Caco-2 (cell line): ENCODE data around the gene PTPA. TPM values are rescaled to one million over a fixed set of nuclear protein-coding genes. Genes with fewer than 3 reads are reported as not detected.
"Not testable (repeated sequence)": the region's sequence is repeated elsewhere in the genome, so short reads cannot be mapped to it uniquely, and the experiment has no call there.

ENCODE experiments used
- BruUV-seq: library from RNA; stranded (reverse); fragments of 400-500 nt; replicated peaks from 2 replicates; lab custom pipeline; 2021; lab: Mats Ljungman, UMichigan
- CTCF ChIA-PET: fragments of 300-600 bp; sonication (Branson Sonifier 250); formaldehyde crosslinking; loops from one replicate; lab custom pipeline; 2022; ENCODE audit warnings: antibody characterized with exemption; lab: Charles Lee
- POLR2A ChIA-PET: fragments of 300-600 bp; sonication (Branson Sonifier 250); formaldehyde crosslinking; loops from one replicate; lab custom pipeline; 2022; ENCODE audit warnings: antibody characterized with exemption; lab: Charles Lee
- DNase-seq, 2 experiments: peaks; one replicate each; pipeline versions ENCODE4 v3.0.0 to v3.0.0-alpha.2; 2020 to 2022
- H3K27me3 ChIP-seq: replicated peaks from 2 replicates; pipeline ENCODE4 v1.6.0; 2011; ENCODE audit warnings: low read length; ENCODE audit not compliant: control insufficient read depth, insufficient read depth
- H3K36me3 ChIP-seq: 2 replicates; pipeline ENCODE4 v1.5.1; 2011; ENCODE audit warnings: low read length; ENCODE audit not compliant: control insufficient read depth, insufficient read depth
- H3K4me1 ChIP-seq: fragments of 250-450 bp; sonication (Bioruptor Pico); 2 replicates; pipeline ENCODE4 v1.5.1; 2020; ENCODE audit warnings: mild to moderate bottlenecking
- H3K4me3 ChIP-seq: 2 replicates; pipeline ENCODE4 v1.5.1; 2011; ENCODE audit warnings: low read depth, mild to moderate bottlenecking, control low read depth, low read length
- H3K9me3 ChIP-seq: fragments of 250-450 bp; sonication (Bioruptor Pico); 2 replicates; pipeline ENCODE4 v1.5.1; 2020; ENCODE audit warnings: mild to moderate bottlenecking, moderate library complexity
- H3K27ac Mint-ChIP-seq: one replicate; pipeline ENCODE4 v1.8.0; 2022; ENCODE audit warnings: mixed read lengths; ENCODE audit not compliant: unreplicated experiment
- H3K27me3 Mint-ChIP-seq: one replicate; pipeline ENCODE4 v1.8.0; 2022; ENCODE audit warnings: mixed read lengths; ENCODE audit not compliant: insufficient read depth, unreplicated experiment
- H3K36me3 Mint-ChIP-seq: one replicate; pipeline ENCODE4 v1.8.0; 2022; ENCODE audit warnings: mild to moderate bottlenecking, mixed read lengths; ENCODE audit not compliant: insufficient read depth, unreplicated experiment
- H3K4me1 Mint-ChIP-seq: one replicate; pipeline ENCODE4 v1.8.0; 2022; ENCODE audit warnings: low read depth, mixed read lengths; ENCODE audit not compliant: unreplicated experiment
- H3K4me3 Mint-ChIP-seq: one replicate; pipeline ENCODE4 v1.8.0; 2022; ENCODE audit warnings: mild to moderate bottlenecking, moderate library complexity, mixed read lengths; ENCODE audit not compliant: unreplicated experiment
- H3K9me3 Mint-ChIP-seq: one replicate; pipeline ENCODE4 v1.8.0; 2022; ENCODE audit warnings: mixed read lengths; ENCODE audit not compliant: unreplicated experiment
- intact Hi-C: fragments of 100-400 bp; cut with micrococcal nuclease; formaldehyde crosslinking; loops from one replicate; pipeline ENCODE4 v1.10.0; 2022; ENCODE audit not compliant: unreplicated experiment
- total RNA-seq: library from RNA; stranded (reverse); gene quantifications from 2 replicates; pipeline ENCODE4 v1.2.3, GENCODE V29; 2022
- TF ChIP-seq, protein P1 (sequence below), 2 experiments: fragments of 200-600 bp in 1 of 2; IDR thresholded peaks; 1 replicate in 1 of 2; 2 replicates in 1 of 2; pipeline versions ENCODE4 v1.5.1 to v1.8.0; 2011 to 2022; ENCODE audit warnings: antibody characterized with exemption in 1 of 2, control low read depth in 1 of 2, inconsistent platforms in 1 of 2, low read depth in 1 of 2, low read length in 1 of 2, mild to moderate bottlenecking in 1 of 2, moderate library complexity in 1 of 2; ENCODE audit not compliant: insufficient read depth in 1 of 2, severe bottlenecking in 1 of 2, unreplicated experiment in 1 of 2

The PTPA gene
- total RNA-seq, 1 experiment from 2014 or later = 100 TPM

DNA sequence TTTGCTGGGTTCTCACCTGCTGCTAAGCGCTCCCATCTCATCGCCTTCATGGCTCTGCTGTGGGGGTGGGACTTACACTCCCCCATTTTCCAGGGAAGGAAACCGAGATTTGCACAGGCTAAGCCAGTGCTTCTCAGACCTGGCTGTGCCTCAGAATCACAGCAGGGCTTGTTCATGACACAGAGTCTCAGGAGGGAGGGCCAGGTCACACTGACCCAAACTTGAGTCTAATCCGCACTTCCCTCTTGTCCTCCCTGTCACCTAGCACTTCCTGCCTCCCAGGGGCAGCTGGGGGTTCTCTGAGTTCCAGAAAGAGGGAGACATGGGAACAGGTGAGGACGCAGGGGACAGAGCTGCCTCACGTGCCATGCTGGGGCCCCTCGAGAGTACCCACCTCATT, 82.4 kb downstream of the PTPA start:
- Mint-ChIP-seq H3K36me3 (no peaks in the 10 kb centered on the region), H3K27me3 (no peaks in the 10 kb centered on the region), H3K27ac (no peak overlapping the region), H3K4me1 (no peaks in the 10 kb centered on the region), H3K4me3 (no peak overlapping the region), H3K9me3 (no peaks in the 10 kb centered on the region)
- no peaks in the 10 kb centered on the region for H3K36me3 ChIP-seq
- intact Hi-C loops = no loop called here
- H3K4me3 ChIP-seq = no peak overlapping the region
- TF ChIP-seq, protein P1, sequence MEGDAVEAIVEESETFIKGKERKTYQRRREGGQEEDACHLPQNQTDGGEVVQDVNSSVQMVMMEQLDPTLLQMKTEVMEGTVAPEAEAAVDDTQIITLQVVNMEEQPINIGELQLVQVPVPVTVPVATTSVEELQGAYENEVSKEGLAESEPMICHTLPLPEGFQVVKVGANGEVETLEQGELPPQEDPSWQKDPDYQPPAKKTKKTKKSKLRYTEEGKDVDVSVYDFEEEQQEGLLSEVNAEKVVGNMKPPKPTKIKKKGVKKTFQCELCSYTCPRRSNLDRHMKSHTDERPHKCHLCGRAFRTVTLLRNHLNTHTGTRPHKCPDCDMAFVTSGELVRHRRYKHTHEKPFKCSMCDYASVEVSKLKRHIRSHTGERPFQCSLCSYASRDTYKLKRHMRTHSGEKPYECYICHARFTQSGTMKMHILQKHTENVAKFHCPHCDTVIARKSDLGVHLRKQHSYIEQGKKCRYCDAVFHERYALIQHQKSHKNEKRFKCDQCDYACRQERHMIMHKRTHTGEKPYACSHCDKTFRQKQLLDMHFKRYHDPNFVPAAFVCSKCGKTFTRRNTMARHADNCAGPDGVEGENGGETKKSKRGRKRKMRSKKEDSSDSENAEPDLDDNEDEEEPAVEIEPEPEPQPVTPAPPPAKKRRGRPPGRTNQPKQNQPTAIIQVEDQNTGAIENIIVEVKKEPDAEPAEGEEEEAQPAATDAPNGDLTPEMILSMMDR (IDR thresholded peaks at IDR 0.05; ENCODE audit: insufficient read depth in 1 of 2, low read depth in 1 of 2, low read length in 1 of 2, severe bottlenecking in 1 of 2, unreplicated experiment in 1 of 2) = no peak
- H3K27me3 ChIP-seq = no peaks in the 10 kb centered on the region
- ChIA-PET CTCF (no interaction called here), POLR2A (no interaction called here)
- no peaks in the 10 kb centered on the region for H3K9me3 ChIP-seq
- no TSS peak for BruUV-seq
- DNase-seq = no peak
- peaks cover 5% of the 10 kb centered on the region; the same call in 1 of the 2 replicates for H3K4me1 ChIP-seq

DNA sequence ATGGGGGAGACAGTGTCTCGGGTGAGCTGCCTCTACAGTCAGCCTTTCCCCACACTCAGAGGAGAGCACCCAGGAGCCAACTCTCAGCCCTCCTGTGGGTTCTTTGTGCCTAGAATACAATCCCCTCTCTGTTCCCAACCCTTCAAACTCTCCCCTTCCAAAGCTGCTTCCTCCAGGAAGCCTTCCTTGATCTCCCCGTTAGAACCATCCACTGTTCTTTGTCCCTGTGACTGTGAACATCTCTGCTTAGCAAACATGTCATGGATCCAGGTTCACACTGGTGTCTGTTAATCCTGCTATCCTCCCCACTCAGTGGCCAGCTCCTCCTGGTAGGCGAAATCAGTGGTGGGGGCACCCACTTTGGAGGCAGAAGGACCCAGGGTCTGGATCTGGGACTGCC, 83.0 kb downstream of the PTPA start:
- Histone ChIP-seq H3K9me3 (no peaks in the 10 kb centered on the region), H3K4me1 (peaks cover 5% of the 10 kb centered on the region; the same call in 1 of the 2 replicates), H3K36me3 (no peaks in the 10 kb centered on the region), H3K4me3 (no peak overlapping the region), H3K27me3 (no peaks in the 10 kb centered on the region)
- no peaks in the 10 kb centered on the region for H3K27me3 Mint-ChIP-seq
- CTCF ChIA-PET = no interaction called here
- no peak overlapping the region for H3K4me3 Mint-ChIP-seq
- no peaks in the 10 kb centered on the region for H3K4me1 Mint-ChIP-seq
- DNase-seq = no peak
- TF ChIP-seq, protein P1 (IDR thresholded peaks at IDR 0.05; ENCODE audit: insufficient read depth in 1 of 2, low read depth in 1 of 2, low read length in 1 of 2, severe bottlenecking in 1 of 2, unreplicated experiment in 1 of 2) = no peak
- H3K9me3 Mint-ChIP-seq = no peaks in the 10 kb centered on the region
- POLR2A ChIA-PET = no interaction called here
- intact Hi-C loops = no loop called here
- no peaks in the 10 kb centered on the region for H3K36me3 Mint-ChIP-seq
- BruUV-seq = no TSS peak
- no peak overlapping the region for H3K27ac Mint-ChIP-seq

GRCh38 chr9:129195606-129196005, 84.4 kb downstream of the PTPA start:
- H3K9me3 Mint-ChIP-seq = no peaks in the 10 kb centered on the region
- no peak for DNase-seq
- Histone ChIP-seq H3K9me3 (no peaks in the 10 kb centered on the region), H3K4me1 (peaks cover 5% of the 10 kb centered on the region; the same call in 1 of the 2 replicates), H3K36me3 (no peaks in the 10 kb centered on the region), H3K27me3 (no peaks in the 10 kb centered on the region), H3K4me3 (no peak overlapping the region)
- BruUV-seq = no TSS peak
- TF ChIP-seq, protein P1 (IDR thresholded peaks at IDR 0.05; ENCODE audit: insufficient read depth in 1 of 2, low read depth in 1 of 2, low read length in 1 of 2, severe bottlenecking in 1 of 2, unreplicated experiment in 1 of 2) = no peak
- no peaks in the 10 kb centered on the region for H3K4me1 Mint-ChIP-seq
- intact Hi-C loops = no loop called here
- no peak overlapping the region for H3K27ac Mint-ChIP-seq
- no peaks in the 10 kb centered on the region for H3K36me3 Mint-ChIP-seq
- CTCF ChIA-PET = interaction anchor here (0.6 kb wide), 1 partner anchor 37 kb away, joined by 5 read pairs; no protein-coding TSS in a partner anchor
- H3K27me3 Mint-ChIP-seq = no peaks in the 10 kb centered on the region
- POLR2A ChIA-PET = no interaction called here
- H3K4me3 Mint-ChIP-seq = no peak overlapping the region

GRCh38 chr9:129197045-129197444, 85.8 kb downstream of the PTPA start:
- H3K27ac Mint-ChIP-seq, H3K9me3 Mint-ChIP-seq, H3K4me1 Mint-ChIP-seq, BruUV-seq, DNase-seq, H3K4me3 ChIP-seq, intact Hi-C loops, CTCF ChIA-PET, H3K4me3 Mint-ChIP-seq, H3K27me3 ChIP-seq, POLR2A ChIA-PET, H3K36me3 ChIP-seq, H3K4me1 ChIP-seq, H3K36me3 Mint-ChIP-seq, H3K9me3 ChIP-seq, H3K27me3 Mint-ChIP-seq: not testable (repeated sequence)
